ENCODE data around the gene ST3GAL4.
A peak's percentile ranks its signal among the peaks of the same experiment; 100 is the strongest.

The ST3GAL4 gene

DNA sequence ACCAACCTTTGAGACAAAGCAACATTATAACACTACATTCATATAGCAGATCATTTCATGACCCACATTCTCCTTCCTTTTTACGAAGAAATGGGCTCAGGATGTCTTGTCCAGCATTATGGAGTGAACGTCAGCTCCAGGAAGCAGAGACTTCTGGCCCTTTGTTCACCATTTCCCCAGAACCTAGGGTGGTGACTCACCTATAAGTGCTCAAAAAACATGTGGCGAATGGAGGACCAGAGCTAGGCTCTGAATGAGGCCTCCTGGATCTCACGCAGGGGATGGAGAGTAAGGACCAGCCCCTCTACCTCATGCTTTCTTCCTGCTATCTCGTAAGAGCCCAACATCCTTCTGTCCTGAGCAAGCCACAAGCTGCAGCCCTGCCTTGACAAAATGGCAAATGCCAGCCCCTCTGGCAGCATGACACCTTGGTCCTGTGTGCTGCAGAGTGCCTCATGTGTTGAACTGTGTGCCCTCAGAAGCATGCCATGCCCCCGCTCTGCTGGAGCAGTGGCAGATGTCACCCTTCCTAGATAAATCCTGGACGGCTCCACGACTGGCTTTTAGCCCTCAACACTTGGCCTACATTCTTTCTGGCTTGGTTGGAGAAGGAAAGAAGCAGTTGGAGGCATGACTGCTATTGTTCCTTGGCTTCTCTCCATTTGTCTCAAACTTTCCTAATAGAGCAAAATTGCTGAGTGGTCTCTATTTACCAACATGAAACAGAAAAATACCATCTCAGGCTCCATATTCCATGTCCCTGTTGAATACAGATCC lies 6.5 kb upstream of the ST3GAL4 start:
- TF ChIP-seq, protein P1, sequence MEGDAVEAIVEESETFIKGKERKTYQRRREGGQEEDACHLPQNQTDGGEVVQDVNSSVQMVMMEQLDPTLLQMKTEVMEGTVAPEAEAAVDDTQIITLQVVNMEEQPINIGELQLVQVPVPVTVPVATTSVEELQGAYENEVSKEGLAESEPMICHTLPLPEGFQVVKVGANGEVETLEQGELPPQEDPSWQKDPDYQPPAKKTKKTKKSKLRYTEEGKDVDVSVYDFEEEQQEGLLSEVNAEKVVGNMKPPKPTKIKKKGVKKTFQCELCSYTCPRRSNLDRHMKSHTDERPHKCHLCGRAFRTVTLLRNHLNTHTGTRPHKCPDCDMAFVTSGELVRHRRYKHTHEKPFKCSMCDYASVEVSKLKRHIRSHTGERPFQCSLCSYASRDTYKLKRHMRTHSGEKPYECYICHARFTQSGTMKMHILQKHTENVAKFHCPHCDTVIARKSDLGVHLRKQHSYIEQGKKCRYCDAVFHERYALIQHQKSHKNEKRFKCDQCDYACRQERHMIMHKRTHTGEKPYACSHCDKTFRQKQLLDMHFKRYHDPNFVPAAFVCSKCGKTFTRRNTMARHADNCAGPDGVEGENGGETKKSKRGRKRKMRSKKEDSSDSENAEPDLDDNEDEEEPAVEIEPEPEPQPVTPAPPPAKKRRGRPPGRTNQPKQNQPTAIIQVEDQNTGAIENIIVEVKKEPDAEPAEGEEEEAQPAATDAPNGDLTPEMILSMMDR (conservative IDR thresholded peaks at IDR 0.05), result no peak
- no peak for TF ChIP-seq ZFX (IDR thresholded peaks at IDR 0.05)
- no peak overlapping the region for H3K27ac ChIP-seq

- TF ChIP-seq, protein P1 (conservative IDR thresholded peaks at IDR 0.05), result no peak
- TF ChIP-seq ZFX (IDR thresholded peaks at IDR 0.05), result no peak
These were observed 4.7 kb upstream of the ST3GAL4 start for GRCh38 chr11:126350836-126351235.

GRCh38 chr11:126352163-126352562 lies 3.3 kb upstream of the ST3GAL4 start:
- no peak overlapping the region for H3K27ac ChIP-seq
- TF ChIP-seq, protein P1 (conservative IDR thresholded peaks at IDR 0.05), result no peak
- no peak for TF ChIP-seq ZFX (IDR thresholded peaks at IDR 0.05)

More at GRCh38 chr11:126350836-126351235, 4.7 kb upstream of the ST3GAL4 start:
- no peak overlapping the region for H3K27ac ChIP-seq

DNA sequence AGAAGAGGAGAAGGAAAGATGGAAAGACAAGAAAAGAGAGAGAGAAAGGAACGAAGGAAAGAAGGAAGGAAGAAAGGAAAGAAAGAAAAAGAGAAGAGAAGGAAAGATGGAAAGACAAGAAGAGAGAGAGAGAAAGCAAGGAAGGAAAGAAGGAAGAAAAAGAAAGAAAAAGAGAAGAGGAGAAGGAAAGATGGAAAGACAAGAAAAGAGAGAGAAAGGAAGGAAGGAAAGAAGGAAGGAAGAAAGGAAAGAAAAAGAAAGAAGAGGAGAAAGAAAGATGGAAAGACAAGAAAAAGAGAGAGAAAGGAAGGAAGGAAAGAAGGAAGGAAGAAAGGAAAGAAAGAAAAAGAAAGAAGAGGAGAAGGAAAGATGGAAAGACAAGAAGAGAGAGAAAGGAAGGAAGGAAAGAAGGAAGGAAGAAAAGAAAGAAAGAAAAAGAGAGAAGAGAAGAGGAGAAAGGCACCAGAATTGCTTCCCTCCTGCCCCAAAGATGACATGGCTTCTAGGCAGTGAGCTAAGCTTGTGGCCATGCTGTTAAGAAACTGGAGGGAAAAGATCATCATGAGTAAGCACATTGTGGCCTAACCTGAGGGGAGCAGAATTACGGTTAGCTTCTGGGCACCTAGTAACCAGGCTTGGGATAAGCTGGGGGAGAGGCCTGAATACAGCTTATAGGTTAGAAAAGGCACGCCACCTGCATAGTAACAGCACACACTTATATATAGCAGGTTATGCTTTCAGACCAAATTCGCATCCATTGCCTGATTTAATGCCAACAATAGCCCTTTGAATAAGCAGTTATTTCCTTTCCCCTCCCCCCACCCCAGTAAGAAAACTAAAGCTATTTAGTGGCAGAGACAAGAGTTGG lies 2.3 kb upstream of the ST3GAL4 start:
- TF ChIP-seq, protein P1 (conservative IDR thresholded peaks at IDR 0.05), result no peak
- no peak for TF ChIP-seq ZFX (IDR thresholded peaks at IDR 0.05)
- no peak overlapping the region for H3K27ac ChIP-seq

GRCh38 chr11:126354631-126355323 lies 709 bp upstream of the ST3GAL4 start:
- H3K27ac ChIP-seq, result peak overlapping the region; percentile 83
- TF ChIP-seq ZFX (IDR thresholded peaks at IDR 0.05), result no peak
- TF ChIP-seq, protein P1 (conservative IDR thresholded peaks at IDR 0.05), result no peak

GRCh38 chr11:126355926-126356897 lies 726 bp downstream of the ST3GAL4 start:
- TF ChIP-seq, protein P1 (conservative IDR thresholded peaks at IDR 0.05), result no peak
- no peak for TF ChIP-seq ZFX (IDR thresholded peaks at IDR 0.05)
- peak overlapping the region; percentile 83 for H3K27ac ChIP-seq
